ENCODE measurements around the gene SLCO4A1. TPM values are rescaled to one million over a fixed set of nuclear protein-coding genes. Genes with fewer than 3 reads are reported as not detected.

The SLCO4A1 gene
- total and polyA plus RNA-seq, 5 donors = 4.1 to 15.5 (median 5.9) TPM

DNA sequence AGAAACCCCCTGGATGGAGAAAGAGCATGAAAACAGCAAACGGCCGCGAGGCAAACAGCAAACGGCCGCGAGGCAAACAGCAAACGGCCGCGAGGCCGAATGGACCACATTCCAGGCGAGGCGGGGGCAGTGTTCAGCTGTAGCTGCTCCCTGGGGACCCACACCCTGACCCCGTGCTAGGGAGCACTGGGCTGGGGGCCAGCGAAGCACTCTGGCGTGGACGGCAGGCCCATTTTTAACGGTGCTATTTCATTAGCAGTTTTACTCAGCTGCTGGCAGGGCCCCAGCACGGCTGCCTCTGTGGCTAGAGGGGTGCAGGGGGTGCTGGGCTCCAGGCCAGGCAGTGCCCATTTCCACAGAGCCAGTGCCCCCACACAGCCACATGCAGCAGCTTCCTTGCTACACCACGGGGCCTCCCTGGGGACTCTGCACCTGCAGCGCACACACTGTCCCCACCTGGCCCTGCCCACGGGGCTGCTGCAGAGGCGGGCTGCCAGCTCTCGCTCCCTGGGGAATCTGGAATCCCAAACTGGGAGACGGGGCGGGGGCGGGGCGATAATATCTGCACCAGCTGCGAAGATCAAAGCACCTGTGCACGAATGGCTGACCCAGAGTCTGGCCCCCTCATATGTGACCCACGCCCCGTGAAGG is 35.6 kb upstream of the SLCO4A1 start:
- no peak overlapping the region for H3K27ac ChIP-seq (ENCODE audit: low read length)
- H3K9me3 ChIP-seq (ENCODE audit: control insufficient read depth, low read length) = no peaks in the 10 kb centered on the region
- no peaks in the 10 kb centered on the region for H3K4me1 ChIP-seq (ENCODE audit: control insufficient read depth, insufficient read depth, low read length)
- peak; percentile 68 to 84 (median 82) for DNase-seq
- WGBS = 38% methylated on average over 31 of the region's 31 CpGs
- H3K27me3 ChIP-seq (ENCODE audit: control insufficient read depth, insufficient read depth) = no peaks in the 10 kb centered on the region
- H3K4me3 ChIP-seq (ENCODE audit: low read length) = no peak overlapping the region
- ATAC-seq = peak in 1 of 2 donors; percentile 34
- intact Hi-C loops (cut with DNase I) = no loop called here

DNA sequence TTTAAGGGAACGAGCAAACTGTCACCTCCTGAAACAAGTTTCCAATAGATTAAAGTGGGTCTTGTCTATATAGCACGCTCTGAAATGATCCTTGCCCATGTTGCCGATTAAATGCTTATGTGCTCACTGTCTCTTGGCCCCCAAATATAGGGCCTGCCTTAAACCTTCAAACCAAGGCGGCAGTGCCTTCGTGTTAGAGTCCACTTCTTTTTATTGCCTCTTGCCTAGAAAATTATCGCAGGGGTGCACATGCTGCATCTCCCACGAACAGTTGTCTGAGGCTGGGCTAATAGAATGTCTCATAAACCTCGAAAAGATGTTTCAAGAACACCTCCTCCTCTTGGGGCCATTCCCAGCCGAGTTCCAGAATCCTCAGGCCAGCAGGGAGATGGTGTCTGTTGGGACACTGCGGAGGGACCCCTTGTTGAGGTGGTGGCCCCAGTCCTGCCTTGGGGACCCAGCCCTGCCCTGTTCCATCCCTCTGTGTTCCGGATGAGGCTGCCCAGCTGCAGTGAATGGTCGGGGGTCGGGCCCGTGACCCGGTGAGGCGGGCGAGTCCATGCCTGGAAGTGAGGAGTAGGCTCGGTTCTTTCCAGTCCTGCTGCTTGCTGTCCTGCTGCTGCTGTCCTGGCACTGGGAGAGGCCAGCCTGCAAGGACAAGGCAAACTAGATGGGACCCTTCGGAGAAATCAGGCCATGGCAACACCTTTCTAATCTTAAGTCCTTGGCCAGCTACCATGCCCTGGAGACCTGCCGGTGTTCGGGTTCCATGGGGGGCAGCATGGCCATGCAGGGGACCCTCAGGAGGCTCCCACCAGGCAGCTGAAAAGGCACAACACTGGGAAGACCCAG is 34.7 kb upstream of the SLCO4A1 start:
- H3K27me3 ChIP-seq (ENCODE audit: control insufficient read depth, insufficient read depth) = no peaks in the 10 kb centered on the region
- no peak for ATAC-seq
- WGBS = 84% methylated on average over 21 of the region's 21 CpGs

DNA sequence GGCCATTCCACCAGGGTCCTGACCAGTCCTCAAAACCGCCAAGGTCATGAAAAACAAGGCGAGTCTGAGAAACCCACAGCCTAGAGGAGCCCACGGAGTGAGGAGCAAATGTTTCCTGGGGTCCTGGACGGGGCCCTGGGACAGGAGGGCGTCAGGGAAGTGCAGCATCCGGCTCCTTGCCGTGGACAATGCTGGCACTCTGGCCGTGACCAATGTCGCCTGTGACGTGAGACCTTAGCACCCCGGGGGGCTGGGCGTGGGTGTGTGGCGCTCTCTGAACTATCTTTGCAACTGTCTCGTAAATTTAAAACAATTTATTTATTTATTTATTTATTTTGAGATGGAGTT is 34.1 kb upstream of the SLCO4A1 start:
- WGBS = 87% methylated on average over 14 of the region's 14 CpGs
- no peaks in the 10 kb centered on the region for H3K9me3 ChIP-seq (ENCODE audit: control insufficient read depth, low read length)
- no peak overlapping the region for H3K27ac ChIP-seq (ENCODE audit: low read length)
- no peak for ATAC-seq
- no peaks in the 10 kb centered on the region for H3K4me1 ChIP-seq (ENCODE audit: control insufficient read depth, insufficient read depth, low read length)
- H3K4me3 ChIP-seq (ENCODE audit: low read length) = no peak overlapping the region
- intact Hi-C loops (cut with DNase I) = no loop called here
- peak in 1 of 3 donors; percentile 19 for DNase-seq
- no peaks in the 10 kb centered on the region for H3K27me3 ChIP-seq (ENCODE audit: control insufficient read depth, insufficient read depth)

More for the DNA sequence above, 34.7 kb upstream of the SLCO4A1 start:
- Histone ChIP-seq H3K27ac (ENCODE audit: low read length) (no peak overlapping the region), H3K4me3 (ENCODE audit: low read length) (no peak overlapping the region), H3K4me1 (ENCODE audit: control insufficient read depth, insufficient read depth, low read length) (no peaks in the 10 kb centered on the region), H3K9me3 (ENCODE audit: control insufficient read depth, low read length) (no peaks in the 10 kb centered on the region)
- peak in 1 of 3 donors; percentile 39 for DNase-seq
- intact Hi-C loops (cut with DNase I) = no loop called here

DNA sequence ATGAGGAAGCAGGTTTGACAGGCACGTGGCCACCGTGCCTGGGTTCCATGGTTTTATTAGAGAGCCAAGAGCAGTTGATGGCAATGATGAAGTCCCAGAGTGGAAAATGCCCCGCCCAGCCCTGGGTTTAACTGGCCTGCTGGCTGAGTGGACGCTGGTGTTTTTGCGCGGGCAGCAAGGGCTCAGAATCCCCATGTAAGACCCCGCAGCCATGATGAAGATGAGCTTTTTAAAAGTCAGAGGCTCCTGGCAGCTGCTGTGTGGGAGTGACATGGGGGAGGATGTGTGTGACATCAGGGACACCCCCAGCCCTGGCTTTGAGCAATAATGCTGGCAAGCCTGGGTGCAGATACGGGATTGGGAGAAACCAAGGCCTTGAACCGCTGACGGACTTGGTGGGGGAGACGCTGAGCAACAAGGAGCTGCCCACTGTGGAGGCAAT is 33.0 kb upstream of the SLCO4A1 start:
- Histone ChIP-seq H3K4me3 (ENCODE audit: low read length) (no peak overlapping the region), H3K4me1 (ENCODE audit: control insufficient read depth, insufficient read depth, low read length) (no peaks in the 10 kb centered on the region), H3K9me3 (ENCODE audit: control insufficient read depth, low read length) (no peaks in the 10 kb centered on the region), H3K27ac (ENCODE audit: low read length) (no peak overlapping the region), H3K27me3 (ENCODE audit: control insufficient read depth, insufficient read depth) (no peaks in the 10 kb centered on the region)
- intact Hi-C loops (cut with DNase I) = no loop called here
- ATAC-seq (no peak), DNase-seq (peak in 1 of 3 donors; percentile 45)
- 90% methylated on average over 11 of the region's 11 CpGs for WGBS

DNA sequence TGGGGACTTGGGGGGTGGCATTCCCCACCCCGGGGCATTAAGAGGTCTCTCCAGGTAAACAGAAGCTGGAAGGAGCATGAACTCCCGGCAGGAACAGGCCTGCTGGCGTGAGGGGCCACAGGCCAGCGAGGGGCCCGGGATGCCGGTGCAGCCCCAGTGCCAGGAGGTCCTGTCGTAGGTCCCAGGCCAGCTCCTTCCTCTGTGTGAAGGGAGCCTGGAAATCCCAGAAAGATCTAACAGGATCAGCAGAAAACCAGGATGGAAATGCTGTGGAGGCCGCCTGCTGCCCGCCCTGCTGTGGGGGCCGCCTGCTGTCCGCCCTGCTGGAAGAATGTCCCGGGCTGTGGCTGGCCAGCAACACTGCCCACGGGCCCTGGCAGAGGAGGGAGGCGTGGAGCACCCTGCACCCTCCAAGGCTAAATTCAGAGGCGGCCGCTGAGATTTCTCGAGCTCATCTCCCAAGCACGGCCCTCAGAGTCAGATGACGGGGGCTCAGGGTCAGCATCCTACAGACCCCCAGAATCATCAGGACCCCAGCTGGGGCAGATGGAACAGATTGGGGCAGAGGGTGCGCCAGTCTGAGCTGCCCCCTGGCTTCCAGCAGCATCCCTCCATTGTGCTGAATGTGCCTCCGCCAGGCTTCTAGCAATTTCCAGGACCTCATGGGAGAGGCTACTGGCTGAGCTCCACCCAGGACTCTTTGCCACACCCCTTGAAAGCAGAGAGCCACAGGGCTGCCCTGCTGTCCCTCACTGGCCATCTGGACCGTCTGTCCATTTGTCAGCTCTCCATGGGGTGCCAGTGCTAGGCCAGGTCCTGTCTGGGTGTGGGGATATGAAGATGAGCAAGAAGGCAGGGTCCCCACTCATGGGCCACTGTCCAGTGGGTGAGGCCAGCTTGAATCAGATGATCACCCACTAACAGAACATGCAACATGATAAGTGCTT is 32.2 kb upstream of the SLCO4A1 start:
- H3K27ac ChIP-seq (ENCODE audit: low read length) = no peak overlapping the region
- no peak overlapping the region for H3K4me3 ChIP-seq (ENCODE audit: low read length)
- WGBS = 78% methylated on average over 22 of the region's 22 CpGs
- intact Hi-C loops (cut with DNase I) = loop anchor here in 3 of 4 donors (10.0 kb wide), 3 partner anchors 105 to 205 kb away; partner anchors contain the start of gene CABLES2 (in 1 of the 3)
- no peaks in the 10 kb centered on the region for H3K27me3 ChIP-seq (ENCODE audit: control insufficient read depth, insufficient read depth)
- H3K9me3 ChIP-seq (ENCODE audit: control insufficient read depth, low read length) = no peaks in the 10 kb centered on the region
- DNase-seq (peak in 2 of 3 donors; percentile 33 to 50), ATAC-seq (no peak)
- H3K4me1 ChIP-seq (ENCODE audit: control insufficient read depth, insufficient read depth, low read length) = no peaks in the 10 kb centered on the region

DNA sequence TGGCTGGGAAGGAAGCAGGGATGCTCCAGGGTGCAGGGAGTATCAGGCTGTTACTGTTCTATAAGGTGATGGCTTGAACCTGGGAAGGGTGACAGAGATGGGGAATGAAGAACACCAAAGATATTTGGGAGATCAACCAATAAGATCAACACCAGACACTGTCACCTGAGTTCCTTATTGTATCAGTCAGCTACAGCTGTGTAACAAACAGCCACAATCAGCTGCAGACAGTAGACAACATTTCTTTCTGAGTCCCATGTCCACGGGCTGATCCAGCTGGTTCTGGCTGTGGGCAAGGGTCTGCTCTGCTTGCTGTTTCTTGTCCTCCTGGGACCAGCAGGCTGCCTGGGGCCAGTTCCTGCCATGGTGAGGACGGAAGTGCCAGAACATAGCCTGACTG is 31.3 kb upstream of the SLCO4A1 start:
- intact Hi-C loops (cut with DNase I) = loop anchor here in 3 of 4 donors (10.0 kb wide), 3 partner anchors 106 to 206 kb away; partner anchors contain the start of gene CABLES2 (in 1 of the 3)
- DNase-seq (peak in 2 of 3 donors; percentile 18 to 31), ATAC-seq (no peak)
- H3K9me3 ChIP-seq (ENCODE audit: control insufficient read depth, low read length) = no peaks in the 10 kb centered on the region
- H3K4me3 ChIP-seq (ENCODE audit: low read length) = no peak overlapping the region
- no peaks in the 10 kb centered on the region for H3K4me1 ChIP-seq (ENCODE audit: control insufficient read depth, insufficient read depth, low read length)
- H3K27me3 ChIP-seq (ENCODE audit: control insufficient read depth, insufficient read depth) = no peaks in the 10 kb centered on the region
- WGBS = 92% methylated on average over 2 of the region's 2 CpGs
- H3K27ac ChIP-seq (ENCODE audit: low read length) = no peak overlapping the region

DNA sequence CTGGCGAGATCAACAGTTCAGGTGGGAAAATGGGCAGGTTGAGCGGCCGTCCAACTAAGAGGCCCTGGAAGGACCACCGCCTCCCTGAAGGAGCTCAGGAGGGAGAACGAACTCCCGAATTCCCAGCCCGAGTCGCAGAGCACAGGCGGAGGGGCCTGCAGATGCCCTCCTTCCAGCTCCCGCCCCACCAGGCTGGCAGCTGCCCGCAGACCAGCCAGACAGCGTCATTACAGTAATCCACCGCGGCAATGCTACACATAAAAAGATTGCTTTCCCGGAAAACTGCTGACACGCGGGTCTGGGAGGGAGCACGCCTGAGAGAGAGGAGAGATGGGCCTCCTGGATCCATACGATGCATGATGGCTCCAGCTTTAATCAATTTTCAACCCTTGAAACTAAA is 30.5 kb upstream of the SLCO4A1 start:
- intact Hi-C loops (cut with DNase I) = loop anchor here in 3 of 4 donors (10.0 kb wide), 3 partner anchors 107 to 207 kb away; partner anchors contain the start of gene CABLES2 (in 1 of the 3)
- WGBS = 91% methylated on average over 19 of the region's 19 CpGs
- H3K27ac ChIP-seq (ENCODE audit: low read length) = no peak overlapping the region
- no peaks in the 10 kb centered on the region for H3K27me3 ChIP-seq (ENCODE audit: control insufficient read depth, insufficient read depth)
- H3K9me3 ChIP-seq (ENCODE audit: control insufficient read depth, low read length) = no peaks in the 10 kb centered on the region
- no peak for ATAC-seq
- H3K4me1 ChIP-seq (ENCODE audit: control insufficient read depth, insufficient read depth, low read length) = no peaks in the 10 kb centered on the region
- DNase-seq = peak in 2 of 3 donors; percentile 27 to 43
- H3K4me3 ChIP-seq (ENCODE audit: low read length) = no peak overlapping the region

DNA sequence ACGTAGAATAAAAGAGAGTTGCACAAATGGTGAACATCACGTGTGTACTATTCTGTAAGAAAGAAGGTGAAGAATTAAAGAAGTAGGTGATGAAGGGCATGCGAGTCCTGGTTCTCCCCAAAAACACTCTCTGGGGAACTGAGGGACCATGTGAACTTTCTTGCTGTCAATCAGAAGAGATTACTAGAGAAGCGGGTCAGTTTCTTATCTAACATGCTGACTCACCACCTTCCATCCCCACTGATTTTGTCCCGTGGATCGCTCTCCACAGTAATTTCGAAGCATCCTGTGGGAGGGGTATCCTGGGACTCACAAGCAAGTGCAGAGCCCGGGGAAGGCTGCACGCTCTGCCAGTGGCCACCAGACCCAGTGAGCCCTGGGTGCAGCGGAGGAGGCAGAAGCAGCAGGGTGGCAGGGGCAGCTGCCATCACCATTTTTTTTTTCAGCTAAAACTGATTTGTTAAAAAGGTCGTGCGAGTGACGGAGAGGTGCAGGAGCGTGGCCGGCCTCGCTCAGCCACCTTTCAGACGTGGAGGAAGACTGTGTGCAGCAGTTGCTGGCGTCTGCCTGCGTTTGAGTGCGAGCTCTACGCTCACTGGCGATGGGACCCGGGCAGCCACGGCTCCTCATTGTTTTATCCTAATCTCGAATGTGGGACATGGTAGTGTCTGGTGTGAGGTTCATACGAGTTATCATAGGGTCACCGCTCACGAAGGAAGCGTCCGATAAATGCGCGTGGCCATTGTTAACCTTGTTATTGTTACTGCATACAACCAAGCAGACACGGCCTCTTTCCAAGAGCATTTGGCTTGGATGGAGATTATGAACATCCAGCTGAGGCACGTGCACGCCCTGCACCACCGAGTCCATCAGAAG is 28.0 kb upstream of the SLCO4A1 start:
- ATAC-seq = no peak
- Histone ChIP-seq H3K27ac (ENCODE audit: low read length) (no peak overlapping the region), H3K27me3 (ENCODE audit: control insufficient read depth, insufficient read depth) (no peaks in the 10 kb centered on the region), H3K4me3 (ENCODE audit: low read length) (no peak overlapping the region), H3K9me3 (ENCODE audit: control insufficient read depth, low read length) (no peaks in the 10 kb centered on the region), H3K4me1 (ENCODE audit: control insufficient read depth, insufficient read depth, low read length) (no peaks in the 10 kb centered on the region)
- DNase-seq = peak in 2 of 3 donors; percentile 36 to 38
- intact Hi-C loops (cut with DNase I) = loop anchor here in 3 of 4 donors (10.0 kb wide), 3 partner anchors 110 to 210 kb away; partner anchors contain the start of gene CABLES2 (in 1 of the 3)
- 58% methylated on average over 36 of the region's 36 CpGs for WGBS

DNA sequence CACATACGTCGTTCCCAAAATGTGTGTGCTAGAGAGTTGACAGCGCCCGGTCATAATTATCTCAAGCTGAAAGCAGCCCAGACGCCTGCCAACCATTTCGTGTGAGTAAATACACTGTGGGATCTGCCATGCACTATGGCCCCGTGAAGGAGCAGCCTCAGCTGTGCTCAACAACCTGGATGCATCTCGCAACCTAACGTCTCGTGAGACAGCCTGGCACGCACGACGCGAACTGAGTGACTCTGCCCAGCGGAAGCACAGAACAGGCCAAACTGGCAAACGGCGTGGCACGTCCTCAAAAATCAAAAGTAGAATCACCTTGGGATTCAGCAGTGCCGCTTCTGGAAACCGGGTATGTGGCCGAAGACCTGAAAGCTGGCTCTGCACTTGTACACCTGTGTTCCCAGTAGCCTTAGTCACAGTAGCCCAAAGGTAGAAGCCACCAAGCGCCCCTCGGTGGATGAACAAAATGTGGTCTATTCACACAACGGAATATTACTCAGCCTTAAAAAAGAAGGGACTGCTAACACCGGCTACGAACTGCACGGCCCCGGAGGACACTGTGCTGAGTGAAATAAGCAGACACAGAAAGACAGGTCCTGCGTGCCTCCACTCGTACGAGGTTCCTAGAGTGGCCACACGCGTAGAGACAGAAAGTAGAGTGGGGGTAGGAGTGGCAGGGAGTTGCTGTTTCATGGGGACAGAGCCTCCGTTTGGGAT is 27.2 kb upstream of the SLCO4A1 start:
- intact Hi-C loops (cut with DNase I) = loop anchor here (5.0 to 10.0 kb wide), 5 partner anchors 110 to 210 kb away; partner anchors contain the start of gene CABLES2 (in 1 of the 4)
- peak in 2 of 3 donors; percentile 8 to 46 for DNase-seq
- no peaks in the 10 kb centered on the region for H3K9me3 ChIP-seq (ENCODE audit: control insufficient read depth, low read length)

More for the DNA sequence above, 27.2 kb upstream of the SLCO4A1 start:
- no peak overlapping the region for H3K4me3 ChIP-seq (ENCODE audit: low read length)
- no peaks in the 10 kb centered on the region for H3K27me3 ChIP-seq (ENCODE audit: control insufficient read depth, insufficient read depth)
- WGBS = 84% methylated on average over 34 of the region's 34 CpGs
- H3K4me1 ChIP-seq (ENCODE audit: control insufficient read depth, insufficient read depth, low read length) = no peaks in the 10 kb centered on the region
- ATAC-seq = no peak
- H3K27ac ChIP-seq (ENCODE audit: low read length) = no peak overlapping the region
